H9 (cell line): ENCODE results near the gene SCAF11. TPM values are rescaled to one million over a fixed set of nuclear protein-coding genes. Genes with fewer than 3 reads are reported as not detected.

Source experiments
- DNase-seq: peaks from one replicate; pipeline ENCODE4 v3.0.0-alpha.2; 2017
- H2AFZ ChIP-seq: one replicate; pipeline ENCODE4 v1.6.1; 2013; ENCODE audit warnings: mild to moderate bottlenecking, low read length, control low read depth, moderate library complexity
- H2AK5ac ChIP-seq: 2 replicates; pipeline ENCODE4 v1.6.1; 2013; ENCODE audit warnings: low read length, control low read depth, mixed read lengths; ENCODE audit not compliant: insufficient read length
- H2BK120ac ChIP-seq: one replicate; pipeline ENCODE4 v1.6.1; 2013; ENCODE audit warnings: low read depth, mild to moderate bottlenecking, low read length, control low read depth, inconsistent platforms; ENCODE audit not compliant: poor library complexity, severe bottlenecking
- H2BK12ac ChIP-seq: 2 replicates; pipeline ENCODE4 v1.6.1; 2013; ENCODE audit warnings: low read length, control low read depth, mixed read lengths, low read depth; ENCODE audit not compliant: insufficient read length
- H2BK15ac ChIP-seq: 2 replicates; pipeline ENCODE4 v1.6.1; 2013; ENCODE audit warnings: low read depth, low read length, control low read depth
- H2BK20ac ChIP-seq: one replicate; pipeline ENCODE4 v1.6.1; 2013; ENCODE audit warnings: low read depth, mild to moderate bottlenecking, low read length, control low read depth, inconsistent platforms; ENCODE audit not compliant: poor library complexity, severe bottlenecking
- H2BK5ac ChIP-seq: 2 replicates; pipeline ENCODE4 v1.6.1; 2013; ENCODE audit warnings: low read length, control low read depth, mixed read lengths; ENCODE audit not compliant: insufficient read length
- H3K14ac ChIP-seq: 2 replicates; pipeline ENCODE4 v1.6.1; 2013; ENCODE audit warnings: low read length, control low read depth; ENCODE audit not compliant: insufficient read depth
- H3K18ac ChIP-seq: 2 replicates; pipeline ENCODE4 v1.6.1; 2013; ENCODE audit warnings: low read depth, mild to moderate bottlenecking, mixed read lengths, low read length, control low read depth; ENCODE audit not compliant: insufficient read length
- H3K23ac ChIP-seq: 2 replicates; pipeline ENCODE4 v1.6.1; 2013; ENCODE audit warnings: low read length, control low read depth, mixed read lengths, low read depth; ENCODE audit not compliant: insufficient read length
- H3K23me2 ChIP-seq: 2 replicates; pipeline ENCODE4 v1.6.1; 2013; ENCODE audit warnings: low read depth, mild to moderate bottlenecking, mixed read lengths, low read length, control low read depth; ENCODE audit not compliant: insufficient read length, poor library complexity, severe bottlenecking
- H3K27ac ChIP-seq: 2 replicates; pipeline ENCODE4 v1.5.1; 2013; ENCODE audit warnings: low read length, control low read depth, mixed read lengths, low read depth; ENCODE audit not compliant: insufficient read length
- H3K27me3 ChIP-seq: 2 replicates; pipeline ENCODE4 v1.6.1; 2013; ENCODE audit warnings: low read length, control low read depth, inconsistent platforms; ENCODE audit not compliant: insufficient read depth
- H3K4ac ChIP-seq: 2 replicates; pipeline ENCODE4 v1.6.1; 2013; ENCODE audit warnings: low read depth, mild to moderate bottlenecking, control low read depth, inconsistent platforms, low read length, moderate library complexity
- H3K4me1 ChIP-seq: 2 replicates; pipeline ENCODE4 v1.6.1; 2013; ENCODE audit warnings: low read length, control low read depth, inconsistent platforms; ENCODE audit not compliant: insufficient read depth
- H3K4me2 ChIP-seq: 2 replicates; pipeline ENCODE4 v1.6.1; 2013; ENCODE audit warnings: low read length, control low read depth, mixed read lengths; ENCODE audit not compliant: insufficient read length, insufficient read depth
- H3K56ac ChIP-seq: 2 replicates; pipeline ENCODE4 v1.6.1; 2013; ENCODE audit warnings: low read depth, mild to moderate bottlenecking, mixed read lengths, low read length, control low read depth; ENCODE audit not compliant: insufficient read length
- H3K79me1 ChIP-seq: 2 replicates; pipeline ENCODE4 v1.6.1; 2013; ENCODE audit warnings: low read depth, mild to moderate bottlenecking, moderate library complexity, low read length, control low read depth, inconsistent platforms; ENCODE audit not compliant: insufficient read depth, poor library complexity, severe bottlenecking
- H3K79me2 ChIP-seq: 2 replicates; pipeline ENCODE4 v1.6.1; 2013; ENCODE audit warnings: low read length, control low read depth, inconsistent platforms; ENCODE audit not compliant: insufficient read depth
- H3K9ac ChIP-seq: 2 replicates; pipeline ENCODE4 v1.6.1; 2013; ENCODE audit warnings: low read length, control low read depth, mixed read lengths; ENCODE audit not compliant: insufficient read length; ENCODE audit errors: extremely low read depth
- H3K9me3 ChIP-seq: one replicate; pipeline ENCODE4 v1.6.1; 2013; ENCODE audit warnings: low read depth, low read length, inconsistent platforms; ENCODE audit not compliant: control insufficient read depth
- H3T11ph ChIP-seq: one replicate; pipeline ENCODE4 v1.6.1; 2013; ENCODE audit warnings: mild to moderate bottlenecking, low read length, control low read depth, inconsistent platforms
- H4K20me1 ChIP-seq: one replicate; pipeline ENCODE4 v1.6.1; 2013; ENCODE audit not compliant: control insufficient read depth, insufficient read length, insufficient read depth
- H4K5ac ChIP-seq: 2 replicates; pipeline ENCODE4 v1.6.1; 2013; ENCODE audit warnings: low read depth, mild to moderate bottlenecking, mixed read lengths, low read length, control low read depth; ENCODE audit not compliant: insufficient read length
- H4K8ac ChIP-seq: replicated peaks from 2 replicates; pipeline ENCODE4 v1.6.1; 2013; ENCODE audit warnings: low read length, control low read depth, mixed read lengths, low read depth; ENCODE audit not compliant: insufficient read length
- H4K91ac ChIP-seq: 2 replicates; pipeline ENCODE4 v1.6.1; 2013; ENCODE audit warnings: low read depth, mild to moderate bottlenecking, moderate library complexity, mixed read lengths, low read length, control low read depth; ENCODE audit not compliant: insufficient read length
- H3K27ac Mint-ChIP-seq, 3 experiments: 2 replicates in 2 of 3; 3 replicates in 1 of 3; pipeline ENCODE4 v1.8.0; 2020 to 2021; ENCODE audit warnings: mixed read lengths in 3 of 3, mild to moderate bottlenecking in 1 of 3, moderate library complexity in 1 of 3
- H3K27me3 Mint-ChIP-seq: 2 replicates; pipeline ENCODE4 v1.8.0; 2021; ENCODE audit warnings: low read depth, mild to moderate bottlenecking, moderate library complexity, mixed read lengths
- H3K36me3 Mint-ChIP-seq, 3 experiments: 2 replicates in 2 of 3; 3 replicates in 1 of 3; pipeline ENCODE4 v1.8.0; 2020 to 2021; ENCODE audit warnings: low read depth in 3 of 3, mixed read lengths in 3 of 3; ENCODE audit not compliant: insufficient read depth in 1 of 3
- H3K4me1 Mint-ChIP-seq, 2 experiments: 2 replicates each; pipeline ENCODE4 v1.8.0; 2020; ENCODE audit warnings: mixed read lengths in 2 of 2
- H3K4me3 Mint-ChIP-seq, 2 experiments: 2 replicates in 1 of 2; 3 replicates in 1 of 2; pipeline ENCODE4 v1.8.0; 2020 to 2021; ENCODE audit warnings: mild to moderate bottlenecking in 2 of 2, mixed read lengths in 2 of 2, moderate library complexity in 1 of 2
- H3K9me3 Mint-ChIP-seq, 2 experiments: 2 replicates in 1 of 2; 3 replicates in 1 of 2; pipeline ENCODE4 v1.8.0; 2020; ENCODE audit warnings: mild to moderate bottlenecking in 2 of 2, mixed read lengths in 2 of 2, moderate library complexity in 1 of 2
- CTCF ChIP-seq: fragments of 200-600 bp; sonication (generic); conservative IDR thresholded peaks from 3 replicates; pipeline ENCODE4 v1.8.0; 2021; ENCODE audit warnings: antibody characterized with exemption, mild to moderate bottlenecking
- WGBS: extraction: QIAGEN DNeasy Blood & Tissue Kit; methylation state at CpG from one replicate; pipeline ENCODE4 v1.1.7; 2013; ENCODE audit warnings: missing lambda C conversion rate, low lambda C conversion rate, mixed read lengths; ENCODE audit not compliant: insufficient read length; ENCODE audit errors: extremely low coverage; 5-methylcytosine and 5-hydroxymethylcytosine counted together
- total RNA-seq: library from RNA; stranded (reverse); gene quantifications from 2 replicates; pipeline ENCODE4 v1.2.1, GENCODE V29; 2021

The SCAF11 gene
- total RNA-seq, 1 experiment from 2014 or later, result 90.8 TPM

- WGBS, result no CpG with 5 or more reads among the region's 1 CpG
- Mint-ChIP-seq H3K36me3 (peaks cover 0 to under 1% (median 0%) of the 10 kb centered on the region in 3 experiments; a peak in 3 of 7 replicates), H3K9me3 (no peaks in the 10 kb centered on the region), H3K27me3 (no peaks in the 10 kb centered on the region), H3K4me1 (no peaks in the 10 kb centered on the region), H3K27ac (peak overlapping the region in 1 of 3 experiments; percentile 57; a peak in 2 of 7 replicates), H3K4me3 (no peak overlapping the region)
- Histone ChIP-seq H4K8ac (no peak overlapping the region), H3K79me1 (no peaks in the 10 kb centered on the region), H3K4me1 (no peaks in the 10 kb centered on the region), H3T11ph (no peak overlapping the region), H3K14ac (no peak overlapping the region), H2BK15ac (no peak overlapping the region), H3K23ac (no peak overlapping the region), H3K9ac (no peak overlapping the region), H2BK120ac (no peak overlapping the region), H2AFZ (no peak overlapping the region), H3K79me2 (no peaks in the 10 kb centered on the region), H3K56ac (no peak overlapping the region), H3K4me2 (no peak overlapping the region), H4K20me1 (no peaks in the 10 kb centered on the region), H3K23me2 (no peaks in the 10 kb centered on the region), H2AK5ac (no peak overlapping the region), H3K9me3 (no peaks in the 10 kb centered on the region), H2BK20ac (no peak overlapping the region), H3K4ac (no peak overlapping the region), H2BK12ac (no peak overlapping the region), H2BK5ac (no peak overlapping the region), H4K91ac (no peak overlapping the region), H4K5ac (no peak overlapping the region), H3K27me3 (no peaks in the 10 kb centered on the region), H3K27ac (no peak overlapping the region), H3K18ac (no peak overlapping the region)
- no peak for TF ChIP-seq CTCF
- DNase-seq, result no peak
Observed at GRCh38 chr12:45914090-45914489, 76.3 kb downstream of the SCAF11 start.
